ENCODE data around the gene ANKH. TPM values are rescaled to one million over a fixed set of nuclear protein-coding genes. Genes with fewer than 3 reads are reported as not detected.
A peak's percentile ranks its signal among the peaks of the same experiment; 100 is the strongest.

The ANKH gene
- total and polyA plus RNA-seq, 3 experiments from 2014 or later: 47.0 to 80.5 (median 80.0) TPM

DNA sequence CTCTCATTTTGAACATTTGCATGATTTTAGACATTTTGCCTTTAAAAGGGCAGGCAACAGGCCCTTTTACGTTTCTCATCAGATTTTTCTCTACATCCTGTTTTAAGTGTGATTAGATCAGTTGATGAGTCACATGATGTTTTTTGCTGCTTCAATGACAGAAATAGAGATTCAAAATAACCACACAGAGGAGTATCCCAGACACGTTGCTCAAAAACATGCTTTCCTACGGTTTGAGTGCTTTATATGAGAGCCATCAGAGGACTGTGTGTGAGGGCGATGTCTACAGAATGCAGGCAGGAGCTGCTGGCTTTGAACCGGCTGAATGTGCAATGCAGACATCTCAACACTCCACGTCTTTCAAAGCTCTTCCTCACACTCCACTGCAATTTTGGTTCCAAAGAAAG, 165.0 kb downstream of the ANKH start:
- DNase-seq: peak in 3 of 5 donors; percentile 10 to 83 (median 65)
- H3K4me1 ChIP-seq (ENCODE audit: insufficient read depth, low read length): peaks cover 80% of the 10 kb centered on the region
- peaks cover 19% of the 10 kb centered on the region for H3K36me3 ChIP-seq (ENCODE audit: insufficient read depth, low read length)
- Mint-ChIP-seq H3K4me1 (peaks cover 75 to 88% (median 84%) of the 10 kb centered on the region in 3 donors), H3K36me3 (peaks cover 0 to 82% (median 15%) of the 10 kb centered on the region in 3 donors), H3K27me3 (no peaks in the 10 kb centered on the region), H3K27ac (peak overlapping the region; percentile 92 to 100 (median 98)), H3K4me3 (peak overlapping the region in 6 of 7 donors; percentile 65 to 84 (median 79)), H3K9me3 (no peaks in the 10 kb centered on the region)
- ChIA-PET POLR2A (interaction anchor here (0.5 kb wide), 1 partner anchor 14 kb away, joined by 7 read pairs; no protein-coding TSS in a partner anchor), CTCF (interaction anchor here (0.7 to 4.9 kb wide), 8 partner anchors 14 to 297 kb away, joined by 3 to 33 read pairs (median 6); no protein-coding TSS in a partner anchor)
- peak overlapping the region; percentile 10 for H3K4me3 ChIP-seq (ENCODE audit: low read length)
- H3K9me3 ChIP-seq (ENCODE audit: low read length): no peaks in the 10 kb centered on the region
- no peaks in the 10 kb centered on the region for H3K27me3 ChIP-seq (ENCODE audit: insufficient read depth, low read length, poor library complexity, severe bottlenecking)
- H3K27ac ChIP-seq (ENCODE audit: low read depth, low read length): peak overlapping the region; percentile 36

DNA sequence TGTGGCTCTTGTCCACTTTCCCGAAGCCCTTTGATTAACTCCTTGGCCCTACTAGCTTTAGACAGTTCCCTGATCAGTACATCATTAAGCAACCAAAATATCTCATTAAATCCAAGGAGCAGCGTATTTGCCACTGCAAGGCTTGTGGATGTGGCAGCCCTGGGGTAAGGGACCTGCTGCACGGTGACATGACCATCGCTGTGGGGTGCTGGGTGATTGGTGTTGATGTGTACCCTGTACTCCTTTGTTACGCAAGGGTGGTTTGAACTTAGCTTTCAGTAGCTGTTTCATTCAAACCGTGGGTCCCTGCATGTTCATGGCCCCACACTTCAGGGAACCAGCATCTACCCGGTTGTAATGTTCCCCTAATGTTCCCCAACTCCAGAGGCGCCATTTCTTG, 166.0 kb downstream of the ANKH start:
- peaks cover 12% of the 10 kb centered on the region for H3K36me3 ChIP-seq (ENCODE audit: insufficient read depth, low read length)
- Mint-ChIP-seq H3K9me3 (no peaks in the 10 kb centered on the region), H3K27me3 (no peaks in the 10 kb centered on the region), H3K4me3 (peak overlapping the region in 5 of 7 donors; percentile 14 to 78 (median 65)), H3K36me3 (peaks cover 0 to 81% (median 12%) of the 10 kb centered on the region in 3 donors), H3K4me1 (peaks cover 82 to 94% (median 91%) of the 10 kb centered on the region in 3 donors), H3K27ac (peak overlapping the region; percentile 92 to 100 (median 98))
- no peaks in the 10 kb centered on the region for H3K27me3 ChIP-seq (ENCODE audit: insufficient read depth, low read length, poor library complexity, severe bottlenecking)
- peaks cover 90% of the 10 kb centered on the region for H3K4me1 ChIP-seq (ENCODE audit: insufficient read depth, low read length)
- H3K27ac ChIP-seq (ENCODE audit: low read depth, low read length): no peak overlapping the region
- no peaks in the 10 kb centered on the region for H3K9me3 ChIP-seq (ENCODE audit: low read length)
- no peak overlapping the region for H3K4me3 ChIP-seq (ENCODE audit: low read length)
- ChIA-PET POLR2A (no interaction called here), CTCF (interaction anchor here (1.4 to 4.9 kb wide), 4 partner anchors 20 to 57 kb away, joined by 3 to 33 read pairs (median 18); no protein-coding TSS in a partner anchor)
- DNase-seq: no peak

DNA sequence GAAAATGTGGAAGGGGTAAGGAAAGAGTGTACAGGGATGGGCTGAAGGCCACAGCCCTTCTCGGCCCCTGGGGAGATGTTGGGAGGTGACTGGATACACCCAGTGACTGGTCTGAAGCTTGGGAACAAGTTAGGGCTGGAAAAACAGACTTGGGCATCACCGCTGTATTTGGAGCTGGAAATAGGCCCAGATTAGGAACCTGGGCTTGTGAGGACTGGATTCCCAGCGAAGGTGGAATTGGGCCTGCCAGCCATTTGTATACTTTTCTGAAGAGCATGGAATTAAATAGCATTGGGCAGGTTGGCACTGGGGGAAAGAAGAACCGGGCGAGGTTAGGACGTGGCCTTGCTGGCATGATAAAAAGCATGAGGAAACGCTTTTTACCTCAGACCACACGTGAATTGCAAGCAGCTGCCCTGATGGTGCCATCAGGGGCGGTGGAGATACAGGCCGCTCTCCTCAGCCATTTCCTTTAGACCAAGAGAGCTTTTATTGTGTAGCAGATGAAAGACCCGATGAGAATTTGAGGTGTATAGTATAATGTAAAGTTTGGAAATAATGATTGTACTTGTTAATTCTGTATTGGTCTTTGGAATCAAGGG, 169.2 kb downstream of the ANKH start:
- no peak overlapping the region for H3K4me3 ChIP-seq (ENCODE audit: low read length)
- H3K9me3 ChIP-seq (ENCODE audit: low read length): no peaks in the 10 kb centered on the region
- peaks cover 5% of the 10 kb centered on the region for H3K36me3 ChIP-seq (ENCODE audit: insufficient read depth, low read length)
- peaks cover 68% of the 10 kb centered on the region for H3K4me1 ChIP-seq (ENCODE audit: insufficient read depth, low read length)
- H3K9me3 Mint-ChIP-seq: no peaks in the 10 kb centered on the region
- ChIA-PET POLR2A (interaction anchor here (1.1 kb wide), 1 partner anchor 17 kb away, joined by 3 read pairs; no protein-coding TSS in a partner anchor), CTCF (interaction anchor here (1.0 to 1.6 kb wide), 6 partner anchors 12 to 301 kb away, joined by 3 to 5 read pairs (median 4); no protein-coding TSS in a partner anchor)
- no peaks in the 10 kb centered on the region for H3K27me3 Mint-ChIP-seq
- no peak for DNase-seq
- H3K27ac Mint-ChIP-seq: peak overlapping the region; percentile 78 to 92 (median 88)
- peaks cover 72 to 89% (median 81%) of the 10 kb centered on the region in 3 donors for H3K4me1 Mint-ChIP-seq
- H3K27me3 ChIP-seq (ENCODE audit: insufficient read depth, low read length, poor library complexity, severe bottlenecking): no peaks in the 10 kb centered on the region
- H3K27ac ChIP-seq (ENCODE audit: low read depth, low read length): no peak overlapping the region
- peak overlapping the region in 2 of 7 donors; percentile 38 to 44 for H3K4me3 Mint-ChIP-seq
- peaks cover 0 to 82% (median 19%) of the 10 kb centered on the region in 3 donors for H3K36me3 Mint-ChIP-seq

DNA sequence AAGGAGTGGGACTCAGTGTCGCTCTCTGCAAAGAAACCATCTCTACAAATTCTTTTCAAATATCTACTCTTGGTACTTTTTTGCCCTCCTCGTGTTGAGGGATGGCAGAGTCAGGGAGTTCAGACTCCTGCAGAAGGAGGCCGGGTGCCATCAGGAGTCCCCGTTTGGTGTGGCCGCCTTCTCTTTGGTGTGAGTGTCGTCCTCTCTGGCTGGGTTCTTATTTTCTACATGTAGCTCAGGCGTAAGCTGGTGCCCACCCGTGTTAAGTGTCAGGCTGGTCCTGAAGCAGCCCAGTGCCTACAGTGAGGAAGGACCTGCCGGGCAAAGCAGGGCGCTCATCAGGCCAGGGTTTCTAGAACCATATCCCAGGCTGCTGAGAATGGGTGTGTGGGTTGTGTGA, 170.0 kb downstream of the ANKH start:
- Histone ChIP-seq H3K9me3 (ENCODE audit: low read length) (no peaks in the 10 kb centered on the region), H3K4me1 (ENCODE audit: insufficient read depth, low read length) (peaks cover 60% of the 10 kb centered on the region), H3K27me3 (ENCODE audit: insufficient read depth, low read length, poor library complexity, severe bottlenecking) (no peaks in the 10 kb centered on the region), H3K27ac (ENCODE audit: low read depth, low read length) (no peak overlapping the region), H3K4me3 (ENCODE audit: low read length) (no peak overlapping the region), H3K36me3 (ENCODE audit: insufficient read depth, low read length) (peaks cover 7% of the 10 kb centered on the region)
- DNase-seq: no peak
- Mint-ChIP-seq H3K27me3 (no peaks in the 10 kb centered on the region), H3K4me1 (peaks cover 64 to 87% (median 77%) of the 10 kb centered on the region in 3 donors), H3K4me3 (peak overlapping the region in 1 of 7 donors; percentile 64), H3K36me3 (peaks cover 0 to 84% (median 22%) of the 10 kb centered on the region in 3 donors), H3K9me3 (no peaks in the 10 kb centered on the region), H3K27ac (peak overlapping the region; percentile 78 to 92 (median 89))
- ChIA-PET CTCF (interaction anchor here (1.0 kb wide), 1 partner anchor 301 kb away, joined by 5 read pairs; no protein-coding TSS in a partner anchor), POLR2A (no interaction called here)

DNA sequence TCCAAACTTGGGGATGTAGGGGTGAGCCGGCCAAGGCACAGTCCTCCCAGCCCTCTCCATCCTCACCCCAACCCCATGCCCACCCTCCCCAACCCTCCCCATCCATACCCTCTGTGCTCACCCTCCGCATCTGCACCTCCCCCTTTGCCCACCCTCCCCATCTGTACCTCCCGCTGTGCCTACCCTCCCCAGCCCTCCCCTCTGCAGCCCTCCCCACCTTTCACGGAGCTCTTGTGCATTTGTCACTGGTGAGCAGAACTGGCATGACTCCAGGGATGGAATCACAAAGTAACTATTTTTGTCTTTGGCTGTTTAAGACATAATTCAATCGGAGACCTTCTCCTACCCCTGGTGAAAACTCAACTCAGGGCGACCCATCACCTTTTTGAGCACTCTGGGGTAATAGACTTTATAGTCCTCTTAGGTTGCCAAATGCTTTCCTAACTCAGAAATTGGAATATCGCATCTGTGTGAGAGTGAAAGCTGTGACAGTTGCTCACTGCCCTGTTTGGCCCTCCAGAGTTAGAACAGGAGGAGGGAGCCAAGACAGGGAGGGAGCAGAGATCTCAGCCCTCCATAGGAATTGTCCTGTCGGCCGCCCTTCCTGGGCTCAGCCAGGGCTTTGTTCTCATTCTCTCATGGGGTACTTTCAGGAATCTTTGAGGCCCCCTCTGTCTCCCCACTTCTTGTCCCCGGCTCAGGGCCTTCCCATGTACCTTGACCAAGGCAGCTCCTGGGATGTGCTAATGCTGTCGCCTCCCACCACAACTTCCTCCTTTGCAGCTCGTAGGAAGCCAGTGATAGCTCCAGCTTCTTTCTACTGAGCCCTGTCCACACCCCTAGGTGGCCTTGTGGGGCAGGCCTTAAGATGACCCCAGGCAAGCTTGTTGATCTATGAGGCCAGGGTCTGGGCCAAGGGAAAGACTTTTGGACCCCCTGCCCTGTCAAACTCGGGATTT, 170.8 kb downstream of the ANKH start:
- Histone ChIP-seq H3K4me1 (ENCODE audit: insufficient read depth, low read length) (peaks cover 52% of the 10 kb centered on the region), H3K27me3 (ENCODE audit: insufficient read depth, low read length, poor library complexity, severe bottlenecking) (no peaks in the 10 kb centered on the region), H3K27ac (ENCODE audit: low read depth, low read length) (no peak overlapping the region), H3K4me3 (ENCODE audit: low read length) (no peak overlapping the region), H3K36me3 (ENCODE audit: insufficient read depth, low read length) (peaks cover 13% of the 10 kb centered on the region), H3K9me3 (ENCODE audit: low read length) (no peaks in the 10 kb centered on the region)
- Mint-ChIP-seq H3K36me3 (peaks cover 3 to 87% (median 26%) of the 10 kb centered on the region in 3 donors), H3K4me3 (peak overlapping the region in 1 of 7 donors; percentile 31), H3K27ac (peak overlapping the region; percentile 78 to 92 (median 88)), H3K4me1 (peaks cover 61 to 87% (median 77%) of the 10 kb centered on the region in 3 donors), H3K9me3 (no peaks in the 10 kb centered on the region), H3K27me3 (no peaks in the 10 kb centered on the region)
- no peak for DNase-seq
- ChIA-PET CTCF (interaction anchor here (1.3 kb wide), 1 partner anchor 15 kb away, joined by 4 read pairs; no protein-coding TSS in a partner anchor), POLR2A (no interaction called here)

DNA sequence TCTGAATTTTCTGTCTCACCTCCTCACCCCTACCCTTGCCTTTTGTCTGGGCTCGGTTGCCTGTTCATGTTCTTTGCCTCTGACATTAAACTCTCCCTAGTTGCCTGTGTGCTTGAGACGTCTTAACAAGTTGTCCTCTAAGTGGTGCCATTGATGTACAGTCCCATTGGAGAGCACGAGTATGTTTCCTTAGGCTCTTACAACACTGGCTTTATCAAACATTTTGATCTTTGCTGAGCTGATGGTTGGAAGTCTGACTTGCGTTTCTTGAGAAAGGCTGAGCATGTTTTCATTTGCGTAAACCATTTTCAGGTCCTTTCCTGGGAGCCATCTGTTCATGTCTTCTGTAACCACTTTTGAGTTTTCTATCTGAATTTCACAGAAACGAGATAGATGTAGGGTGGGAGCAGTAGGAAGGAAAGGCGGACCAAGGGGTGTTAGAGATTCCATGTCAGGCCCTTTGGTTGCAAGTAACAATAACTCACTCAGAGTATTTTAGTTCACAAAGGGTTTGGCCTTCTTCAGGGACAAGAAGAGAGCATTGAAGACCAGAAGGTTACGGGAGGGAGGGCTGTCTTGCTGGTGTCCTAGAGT, 171.7 kb downstream of the ANKH start:
- H3K4me1 Mint-ChIP-seq: peaks cover 54 to 87% (median 70%) of the 10 kb centered on the region in 3 donors
- Histone ChIP-seq H3K4me3 (ENCODE audit: low read length) (no peak overlapping the region), H3K27me3 (ENCODE audit: insufficient read depth, low read length, poor library complexity, severe bottlenecking) (no peaks in the 10 kb centered on the region), H3K9me3 (ENCODE audit: low read length) (no peaks in the 10 kb centered on the region), H3K27ac (ENCODE audit: low read depth, low read length) (no peak overlapping the region), H3K36me3 (ENCODE audit: insufficient read depth, low read length) (peaks cover 13% of the 10 kb centered on the region), H3K4me1 (ENCODE audit: insufficient read depth, low read length) (peaks cover 43% of the 10 kb centered on the region)
- no peaks in the 10 kb centered on the region for H3K9me3 Mint-ChIP-seq
- peaks cover 3 to 89% (median 26%) of the 10 kb centered on the region in 3 donors for H3K36me3 Mint-ChIP-seq
- ChIA-PET POLR2A (interaction anchor here (0.8 kb wide), 1 partner anchor 11 kb away, joined by 3 read pairs; no protein-coding TSS in a partner anchor), CTCF (interaction anchor here (1.3 kb wide), 1 partner anchor 14 kb away, joined by 4 read pairs; no protein-coding TSS in a partner anchor)
- no peaks in the 10 kb centered on the region for H3K27me3 Mint-ChIP-seq
- no peak overlapping the region for H3K4me3 Mint-ChIP-seq
- H3K27ac Mint-ChIP-seq: peak overlapping the region; percentile 16 to 70 (median 53)
- no peak for DNase-seq

DNA sequence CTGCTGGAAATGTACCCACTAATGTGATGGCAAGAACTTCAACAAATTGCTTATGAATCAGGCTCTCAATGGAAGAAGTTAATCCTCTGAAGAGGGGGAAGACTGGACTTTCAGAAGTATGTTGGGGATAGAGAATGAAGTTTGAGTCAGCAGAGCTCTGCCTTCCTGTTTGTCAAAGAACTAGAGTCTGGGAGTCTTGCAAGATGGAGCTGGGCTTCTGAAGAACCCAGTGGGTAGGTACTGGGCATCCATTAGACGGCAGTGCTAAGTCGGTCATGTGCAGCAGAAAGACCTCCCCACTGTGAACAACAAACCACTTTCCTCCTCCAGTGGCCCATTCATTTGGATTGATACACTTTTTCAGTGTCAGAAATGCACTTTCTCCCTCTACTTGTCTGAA, 172.4 kb downstream of the ANKH start:
- peaks cover 3 to 90% (median 24%) of the 10 kb centered on the region in 3 donors for H3K36me3 Mint-ChIP-seq
- POLR2A ChIA-PET: interaction anchor here (0.8 kb wide), 1 partner anchor 12 kb away, joined by 3 read pairs; no protein-coding TSS in a partner anchor
- no peaks in the 10 kb centered on the region for H3K9me3 ChIP-seq (ENCODE audit: low read length)
- no peak overlapping the region for H3K4me3 Mint-ChIP-seq
- DNase-seq: no peak
- H3K4me1 ChIP-seq (ENCODE audit: insufficient read depth, low read length): peaks cover 36% of the 10 kb centered on the region
- peak overlapping the region in 7 of 8 donors; percentile 16 to 70 (median 44) for H3K27ac Mint-ChIP-seq
- no peaks in the 10 kb centered on the region for H3K9me3 Mint-ChIP-seq
- H3K27ac ChIP-seq (ENCODE audit: low read depth, low read length): no peak overlapping the region
- H3K4me1 Mint-ChIP-seq: peaks cover 47 to 82% (median 67%) of the 10 kb centered on the region in 3 donors
- CTCF ChIA-PET: interaction anchor here (1.3 to 1.4 kb wide), 3 partner anchors 9 to 16 kb away, joined by 3 to 4 read pairs (median 4); no protein-coding TSS in a partner anchor
- no peaks in the 10 kb centered on the region for H3K27me3 ChIP-seq (ENCODE audit: insufficient read depth, low read length, poor library complexity, severe bottlenecking)
- peaks cover 13% of the 10 kb centered on the region for H3K36me3 ChIP-seq (ENCODE audit: insufficient read depth, low read length)
- H3K4me3 ChIP-seq (ENCODE audit: low read length): no peak overlapping the region
- no peaks in the 10 kb centered on the region for H3K27me3 Mint-ChIP-seq

Measured in CD8-positive, alpha-beta memory T cell (primary cell).